ENCODE data around the gene BTG2. TPM values are rescaled to one million over a fixed set of nuclear protein-coding genes. Genes with fewer than 3 reads are reported as not detected.

BTG2 gene
- total and polyA plus RNA-seq, 9 donors, result 60.3 to 133 (median 92.6) TPM

GRCh38 chr1:203316626-203317093 lies 11.3 kb downstream of the BTG2 start:
- Histone ChIP-seq H3K4me1 (ENCODE audit: control insufficient read depth, insufficient read depth, low read length) (peaks cover 22% of the 10 kb centered on the region), H3K36me3 (ENCODE audit: control insufficient read depth, insufficient read depth, low read length) (peaks cover 4% of the 10 kb centered on the region), H3K4me3 (ENCODE audit: low read length) (no peak overlapping the region), H3K9me3 (replicated peaks; ENCODE audit: control insufficient read depth, low read depth, low read length) (no peaks in the 10 kb centered on the region), H3K27me3 (ENCODE audit: control insufficient read depth, insufficient read depth, low read length) (no peaks in the 10 kb centered on the region), H3K27ac (ENCODE audit: low read length) (no peak overlapping the region)
- DNase-seq, result no peak
- 38% methylated on average over 4 of the region's 4 CpGs for WGBS (ENCODE audit: insufficient coverage)

- Histone ChIP-seq H3K4me3 (ENCODE audit: low read length) (no peak overlapping the region), H3K36me3 (ENCODE audit: control insufficient read depth, insufficient read depth, low read length) (no peaks in the 10 kb centered on the region), H3K4me1 (ENCODE audit: control insufficient read depth, insufficient read depth, low read length) (peaks cover 30% of the 10 kb centered on the region), H3K27ac (ENCODE audit: low read length) (no peak overlapping the region), H3K9me3 (replicated peaks; ENCODE audit: control insufficient read depth, low read depth, low read length) (no peaks in the 10 kb centered on the region), H3K27me3 (ENCODE audit: control insufficient read depth, insufficient read depth, low read length) (no peaks in the 10 kb centered on the region)
- DNase-seq, result no peak
- 73% methylated on average over 5 of the region's 7 CpGs for WGBS (ENCODE audit: insufficient coverage)
These were observed 12.3 kb downstream of the BTG2 start for GRCh38 chr1:203317429-203318228.

- Histone ChIP-seq H3K27ac (ENCODE audit: low read length) (no peak overlapping the region), H3K27me3 (ENCODE audit: control insufficient read depth, insufficient read depth, low read length) (no peaks in the 10 kb centered on the region), H3K36me3 (ENCODE audit: control insufficient read depth, insufficient read depth, low read length) (no peaks in the 10 kb centered on the region), H3K9me3 (replicated peaks; ENCODE audit: control insufficient read depth, low read depth, low read length) (no peaks in the 10 kb centered on the region), H3K4me3 (ENCODE audit: low read length) (no peak overlapping the region), H3K4me1 (ENCODE audit: control insufficient read depth, insufficient read depth, low read length) (peaks cover 35% of the 10 kb centered on the region)
- DNase-seq, result no peak
- WGBS (ENCODE audit: insufficient coverage), result 60% methylated on average over 1 of the region's 1 CpG
These were observed 12.9 kb downstream of the BTG2 start for GRCh38 chr1:203318229-203318517.

GRCh38 chr1:203320591-203321272 lies 15.4 kb downstream of the BTG2 start:
- no peaks in the 10 kb centered on the region for H3K36me3 ChIP-seq (ENCODE audit: control insufficient read depth, insufficient read depth, low read length)
- H3K27ac ChIP-seq (ENCODE audit: low read length), result peak overlapping the region; percentile 83
- no peaks in the 10 kb centered on the region for H3K27me3 ChIP-seq (ENCODE audit: control insufficient read depth, insufficient read depth, low read length)
- 39% methylated on average over 4 of the region's 6 CpGs for WGBS (ENCODE audit: insufficient coverage)
- DNase-seq, result peak; percentile 77
- H3K4me3 ChIP-seq (ENCODE audit: low read length), result no peak overlapping the region
- H3K4me1 ChIP-seq (ENCODE audit: control insufficient read depth, insufficient read depth, low read length), result peaks cover 60% of the 10 kb centered on the region
- no peaks in the 10 kb centered on the region for H3K9me3 ChIP-seq (replicated peaks; ENCODE audit: control insufficient read depth, low read depth, low read length)

GRCh38 chr1:203321273-203322052 lies 16.1 kb downstream of the BTG2 start:
- no peaks in the 10 kb centered on the region for H3K36me3 ChIP-seq (ENCODE audit: control insufficient read depth, insufficient read depth, low read length)
- no peaks in the 10 kb centered on the region for H3K27me3 ChIP-seq (ENCODE audit: control insufficient read depth, insufficient read depth, low read length)
- H3K9me3 ChIP-seq (replicated peaks; ENCODE audit: control insufficient read depth, low read depth, low read length), result no peaks in the 10 kb centered on the region
- no peak overlapping the region for H3K4me3 ChIP-seq (ENCODE audit: low read length)
- H3K4me1 ChIP-seq (ENCODE audit: control insufficient read depth, insufficient read depth, low read length), result peaks cover 68% of the 10 kb centered on the region
- H3K27ac ChIP-seq (ENCODE audit: low read length), result peak overlapping the region; percentile 83
- 93% methylated on average over 4 of the region's 6 CpGs for WGBS (ENCODE audit: insufficient coverage)
- no peak for DNase-seq

- H3K4me1 ChIP-seq (ENCODE audit: control insufficient read depth, insufficient read depth, low read length), result peaks cover 76% of the 10 kb centered on the region
- no peaks in the 10 kb centered on the region for H3K27me3 ChIP-seq (ENCODE audit: control insufficient read depth, insufficient read depth, low read length)
- no peaks in the 10 kb centered on the region for H3K36me3 ChIP-seq (ENCODE audit: control insufficient read depth, insufficient read depth, low read length)
- no peak overlapping the region for H3K4me3 ChIP-seq (ENCODE audit: low read length)
- peak overlapping the region; percentile 83 for H3K27ac ChIP-seq (ENCODE audit: low read length)
- no peak for DNase-seq
- no peaks in the 10 kb centered on the region for H3K9me3 ChIP-seq (replicated peaks; ENCODE audit: control insufficient read depth, low read depth, low read length)
These were observed 17.3 kb downstream of the BTG2 start for GRCh38 chr1:203322500-203323179.

GRCh38 chr1:203323587-203323986 lies 18.3 kb downstream of the BTG2 start:
- peaks cover 81% of the 10 kb centered on the region for H3K4me1 ChIP-seq (ENCODE audit: control insufficient read depth, insufficient read depth, low read length)
- DNase-seq, result no peak
- no peaks in the 10 kb centered on the region for H3K36me3 ChIP-seq (ENCODE audit: control insufficient read depth, insufficient read depth, low read length)
- WGBS (ENCODE audit: insufficient coverage), result 57% methylated on average over 1 of the region's 3 CpGs
- H3K27me3 ChIP-seq (ENCODE audit: control insufficient read depth, insufficient read depth, low read length), result no peaks in the 10 kb centered on the region
- H3K4me3 ChIP-seq (ENCODE audit: low read length), result no peak overlapping the region
- H3K27ac ChIP-seq (ENCODE audit: low read length), result peak overlapping the region; percentile 83
- no peaks in the 10 kb centered on the region for H3K9me3 ChIP-seq (replicated peaks; ENCODE audit: control insufficient read depth, low read depth, low read length)

GRCh38 chr1:203324105-203325025 lies 19.0 kb downstream of the BTG2 start:
- Histone ChIP-seq H3K27ac (ENCODE audit: low read length) (peak overlapping the region; percentile 93), H3K27me3 (ENCODE audit: control insufficient read depth, insufficient read depth, low read length) (no peaks in the 10 kb centered on the region), H3K4me3 (ENCODE audit: low read length) (no peak overlapping the region), H3K4me1 (ENCODE audit: control insufficient read depth, insufficient read depth, low read length) (peaks cover 83% of the 10 kb centered on the region), H3K36me3 (ENCODE audit: control insufficient read depth, insufficient read depth, low read length) (no peaks in the 10 kb centered on the region), H3K9me3 (replicated peaks; ENCODE audit: control insufficient read depth, low read depth, low read length) (no peaks in the 10 kb centered on the region)
- DNase-seq, result peak; percentile 81
- 46% methylated on average over 6 of the region's 15 CpGs for WGBS (ENCODE audit: insufficient coverage)

- no CpG with 5 or more reads among the region's 5 CpGs for WGBS (ENCODE audit: insufficient coverage)
- Histone ChIP-seq H3K27me3 (ENCODE audit: control insufficient read depth, insufficient read depth, low read length) (no peaks in the 10 kb centered on the region), H3K4me1 (ENCODE audit: control insufficient read depth, insufficient read depth, low read length) (peaks cover 80% of the 10 kb centered on the region), H3K4me3 (ENCODE audit: low read length) (no peak overlapping the region), H3K36me3 (ENCODE audit: control insufficient read depth, insufficient read depth, low read length) (no peaks in the 10 kb centered on the region), H3K9me3 (replicated peaks; ENCODE audit: control insufficient read depth, low read depth, low read length) (no peaks in the 10 kb centered on the region), H3K27ac (ENCODE audit: low read length) (peak overlapping the region; percentile 93)
- DNase-seq, result no peak
These were observed 19.7 kb downstream of the BTG2 start for GRCh38 chr1:203325026-203325417.

Data from muscle of leg (tissue), 11 donors.